CMK (cell line): ENCODE results near the gene DLL4.
"Not testable (repeated sequence)": the region's sequence is repeated elsewhere in the genome, so short reads cannot be mapped to it uniquely, and the experiment has no call there.

Experiments used
- DNase-seq: peaks from one replicate; pipeline ENCODE4 v3.0.0-alpha.2; 2010; ENCODE audit warnings: low read depth

The DLL4 gene

GRCh38 chr15:40941528-40942336 lies 12.6 kb downstream of the DLL4 start:
- peak; percentile 63 for DNase-seq

GRCh38 chr15:40942337-40942854 lies 13.3 kb downstream of the DLL4 start:
- no peak for DNase-seq

GRCh38 chr15:40942878-40943277 lies 13.7 kb downstream of the DLL4 start:
- no peak for DNase-seq

GRCh38 chr15:40943764-40944365 lies 14.7 kb downstream of the DLL4 start:
- DNase-seq: no peak

- DNase-seq: no peak
Observed at GRCh38 chr15:40944510-40945296, 15.6 kb downstream of the DLL4 start.

- DNase-seq: no peak
Observed at GRCh38 chr15:40948706-40949473, 19.8 kb downstream of the DLL4 start.

- DNase-seq: no peak
Observed at GRCh38 chr15:40949756-40950207, 20.6 kb downstream of the DLL4 start.

- DNase-seq: no peak
Observed at GRCh38 chr15:40951764-40952163, 22.6 kb downstream of the DLL4 start.

GRCh38 chr15:40952301-40952900 lies 23.3 kb downstream of the DLL4 start:
- DNase-seq: no peak

- DNase-seq: peak; percentile 91
Observed at GRCh38 chr15:40952901-40953712, 24.0 kb downstream of the DLL4 start, which contains the start of gene CHAC1. Gene CHAC1, plus strand, starts transcription at chr15:40953471. Its CDS starts 113 bp downstream, at chr15:40953584.

- no peak for DNase-seq
Observed at GRCh38 chr15:40953713-40954074, 24.6 kb downstream of the DLL4 start.

- DNase-seq: not testable (repeated sequence)
Observed at GRCh38 chr15:40954158-40954848, 25.2 kb downstream of the DLL4 start.

- no peak for DNase-seq
Observed at GRCh38 chr15:40955141-40955903, 26.2 kb downstream of the DLL4 start.

GRCh38 chr15:40955930-40956540 lies 26.9 kb downstream of the DLL4 start:
- DNase-seq: no peak

GRCh38 chr15:40956541-40956982 lies 27.4 kb downstream of the DLL4 start:
- DNase-seq: no peak

GRCh38 chr15:40957041-40957555 lies 28.0 kb downstream of the DLL4 start:
- no peak for DNase-seq

GRCh38 chr15:40957581-40958051 lies 28.5 kb downstream of the DLL4 start:
- DNase-seq: no peak

- DNase-seq: no peak
Observed at GRCh38 chr15:40958146-40958545, 29.0 kb downstream of the DLL4 start.
